ENCODE data around the gene NR1D2.
A peak's percentile ranks its signal among the peaks of the same experiment; 100 is the strongest.

DNA sequence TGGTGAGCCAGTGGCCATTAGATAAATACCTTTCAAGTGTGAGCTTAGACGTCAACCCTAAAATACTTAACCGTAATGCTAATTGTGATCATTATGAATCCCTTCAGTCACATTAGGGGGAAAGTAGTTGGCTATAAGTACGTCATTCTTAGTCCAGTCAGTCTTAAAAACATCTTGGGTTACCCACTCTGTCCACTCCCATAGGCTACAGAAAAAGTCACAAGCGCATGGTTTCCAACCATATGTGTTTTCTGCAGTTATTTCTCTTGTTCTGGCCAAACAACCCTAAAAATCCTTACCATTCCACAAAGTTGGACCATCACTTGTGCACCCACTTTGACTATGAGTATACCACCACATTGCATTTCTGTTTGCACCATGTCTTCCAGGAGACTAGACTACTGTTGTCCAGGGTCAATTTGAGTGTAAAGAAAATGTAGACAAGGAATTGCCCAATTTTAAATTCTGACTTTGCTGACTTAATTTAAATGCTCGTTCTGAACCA is 24.9 kb upstream of the NR1D2 start:
- TF ChIP-seq, protein P1, sequence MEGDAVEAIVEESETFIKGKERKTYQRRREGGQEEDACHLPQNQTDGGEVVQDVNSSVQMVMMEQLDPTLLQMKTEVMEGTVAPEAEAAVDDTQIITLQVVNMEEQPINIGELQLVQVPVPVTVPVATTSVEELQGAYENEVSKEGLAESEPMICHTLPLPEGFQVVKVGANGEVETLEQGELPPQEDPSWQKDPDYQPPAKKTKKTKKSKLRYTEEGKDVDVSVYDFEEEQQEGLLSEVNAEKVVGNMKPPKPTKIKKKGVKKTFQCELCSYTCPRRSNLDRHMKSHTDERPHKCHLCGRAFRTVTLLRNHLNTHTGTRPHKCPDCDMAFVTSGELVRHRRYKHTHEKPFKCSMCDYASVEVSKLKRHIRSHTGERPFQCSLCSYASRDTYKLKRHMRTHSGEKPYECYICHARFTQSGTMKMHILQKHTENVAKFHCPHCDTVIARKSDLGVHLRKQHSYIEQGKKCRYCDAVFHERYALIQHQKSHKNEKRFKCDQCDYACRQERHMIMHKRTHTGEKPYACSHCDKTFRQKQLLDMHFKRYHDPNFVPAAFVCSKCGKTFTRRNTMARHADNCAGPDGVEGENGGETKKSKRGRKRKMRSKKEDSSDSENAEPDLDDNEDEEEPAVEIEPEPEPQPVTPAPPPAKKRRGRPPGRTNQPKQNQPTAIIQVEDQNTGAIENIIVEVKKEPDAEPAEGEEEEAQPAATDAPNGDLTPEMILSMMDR (conservative IDR thresholded peaks at IDR 0.05; ENCODE audit: low read depth in 2 of 2), result no peak
- no peak for TF ChIP-seq EZH2 (IDR thresholded peaks at IDR 0.05; ENCODE audit: low read depth, unreplicated experiment)
- TF ChIP-seq POLR2AphosphoS5 (IDR thresholded peaks at IDR 0.05; ENCODE audit: low read depth), result peak; percentile 8
- TF ChIP-seq STAT1 (IDR thresholded peaks at IDR 0.05; ENCODE audit: unreplicated experiment), result no peak
- TF ChIP-seq, protein P2, sequence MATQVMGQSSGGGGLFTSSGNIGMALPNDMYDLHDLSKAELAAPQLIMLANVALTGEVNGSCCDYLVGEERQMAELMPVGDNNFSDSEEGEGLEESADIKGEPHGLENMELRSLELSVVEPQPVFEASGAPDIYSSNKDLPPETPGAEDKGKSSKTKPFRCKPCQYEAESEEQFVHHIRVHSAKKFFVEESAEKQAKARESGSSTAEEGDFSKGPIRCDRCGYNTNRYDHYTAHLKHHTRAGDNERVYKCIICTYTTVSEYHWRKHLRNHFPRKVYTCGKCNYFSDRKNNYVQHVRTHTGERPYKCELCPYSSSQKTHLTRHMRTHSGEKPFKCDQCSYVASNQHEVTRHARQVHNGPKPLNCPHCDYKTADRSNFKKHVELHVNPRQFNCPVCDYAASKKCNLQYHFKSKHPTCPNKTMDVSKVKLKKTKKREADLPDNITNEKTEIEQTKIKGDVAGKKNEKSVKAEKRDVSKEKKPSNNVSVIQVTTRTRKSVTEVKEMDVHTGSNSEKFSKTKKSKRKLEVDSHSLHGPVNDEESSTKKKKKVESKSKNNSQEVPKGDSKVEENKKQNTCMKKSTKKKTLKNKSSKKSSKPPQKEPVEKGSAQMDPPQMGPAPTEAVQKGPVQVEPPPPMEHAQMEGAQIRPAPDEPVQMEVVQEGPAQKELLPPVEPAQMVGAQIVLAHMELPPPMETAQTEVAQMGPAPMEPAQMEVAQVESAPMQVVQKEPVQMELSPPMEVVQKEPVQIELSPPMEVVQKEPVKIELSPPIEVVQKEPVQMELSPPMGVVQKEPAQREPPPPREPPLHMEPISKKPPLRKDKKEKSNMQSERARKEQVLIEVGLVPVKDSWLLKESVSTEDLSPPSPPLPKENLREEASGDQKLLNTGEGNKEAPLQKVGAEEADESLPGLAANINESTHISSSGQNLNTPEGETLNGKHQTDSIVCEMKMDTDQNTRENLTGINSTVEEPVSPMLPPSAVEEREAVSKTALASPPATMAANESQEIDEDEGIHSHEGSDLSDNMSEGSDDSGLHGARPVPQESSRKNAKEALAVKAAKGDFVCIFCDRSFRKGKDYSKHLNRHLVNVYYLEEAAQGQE (IDR thresholded peaks at IDR 0.05; ENCODE audit: unreplicated experiment), result no peak
- TF ChIP-seq JUNB (IDR thresholded peaks at IDR 0.05; ENCODE audit: unreplicated experiment), result no peak
- no peak for TF ChIP-seq EZH2phosphoT487 (IDR thresholded peaks at IDR 0.05; ENCODE audit: unreplicated experiment)
- TF ChIP-seq CREB1 (CRISPR knock-in tag; IDR thresholded peaks at IDR 0.05; ENCODE audit: low read depth), result no peak
- TF ChIP-seq, protein P3, sequence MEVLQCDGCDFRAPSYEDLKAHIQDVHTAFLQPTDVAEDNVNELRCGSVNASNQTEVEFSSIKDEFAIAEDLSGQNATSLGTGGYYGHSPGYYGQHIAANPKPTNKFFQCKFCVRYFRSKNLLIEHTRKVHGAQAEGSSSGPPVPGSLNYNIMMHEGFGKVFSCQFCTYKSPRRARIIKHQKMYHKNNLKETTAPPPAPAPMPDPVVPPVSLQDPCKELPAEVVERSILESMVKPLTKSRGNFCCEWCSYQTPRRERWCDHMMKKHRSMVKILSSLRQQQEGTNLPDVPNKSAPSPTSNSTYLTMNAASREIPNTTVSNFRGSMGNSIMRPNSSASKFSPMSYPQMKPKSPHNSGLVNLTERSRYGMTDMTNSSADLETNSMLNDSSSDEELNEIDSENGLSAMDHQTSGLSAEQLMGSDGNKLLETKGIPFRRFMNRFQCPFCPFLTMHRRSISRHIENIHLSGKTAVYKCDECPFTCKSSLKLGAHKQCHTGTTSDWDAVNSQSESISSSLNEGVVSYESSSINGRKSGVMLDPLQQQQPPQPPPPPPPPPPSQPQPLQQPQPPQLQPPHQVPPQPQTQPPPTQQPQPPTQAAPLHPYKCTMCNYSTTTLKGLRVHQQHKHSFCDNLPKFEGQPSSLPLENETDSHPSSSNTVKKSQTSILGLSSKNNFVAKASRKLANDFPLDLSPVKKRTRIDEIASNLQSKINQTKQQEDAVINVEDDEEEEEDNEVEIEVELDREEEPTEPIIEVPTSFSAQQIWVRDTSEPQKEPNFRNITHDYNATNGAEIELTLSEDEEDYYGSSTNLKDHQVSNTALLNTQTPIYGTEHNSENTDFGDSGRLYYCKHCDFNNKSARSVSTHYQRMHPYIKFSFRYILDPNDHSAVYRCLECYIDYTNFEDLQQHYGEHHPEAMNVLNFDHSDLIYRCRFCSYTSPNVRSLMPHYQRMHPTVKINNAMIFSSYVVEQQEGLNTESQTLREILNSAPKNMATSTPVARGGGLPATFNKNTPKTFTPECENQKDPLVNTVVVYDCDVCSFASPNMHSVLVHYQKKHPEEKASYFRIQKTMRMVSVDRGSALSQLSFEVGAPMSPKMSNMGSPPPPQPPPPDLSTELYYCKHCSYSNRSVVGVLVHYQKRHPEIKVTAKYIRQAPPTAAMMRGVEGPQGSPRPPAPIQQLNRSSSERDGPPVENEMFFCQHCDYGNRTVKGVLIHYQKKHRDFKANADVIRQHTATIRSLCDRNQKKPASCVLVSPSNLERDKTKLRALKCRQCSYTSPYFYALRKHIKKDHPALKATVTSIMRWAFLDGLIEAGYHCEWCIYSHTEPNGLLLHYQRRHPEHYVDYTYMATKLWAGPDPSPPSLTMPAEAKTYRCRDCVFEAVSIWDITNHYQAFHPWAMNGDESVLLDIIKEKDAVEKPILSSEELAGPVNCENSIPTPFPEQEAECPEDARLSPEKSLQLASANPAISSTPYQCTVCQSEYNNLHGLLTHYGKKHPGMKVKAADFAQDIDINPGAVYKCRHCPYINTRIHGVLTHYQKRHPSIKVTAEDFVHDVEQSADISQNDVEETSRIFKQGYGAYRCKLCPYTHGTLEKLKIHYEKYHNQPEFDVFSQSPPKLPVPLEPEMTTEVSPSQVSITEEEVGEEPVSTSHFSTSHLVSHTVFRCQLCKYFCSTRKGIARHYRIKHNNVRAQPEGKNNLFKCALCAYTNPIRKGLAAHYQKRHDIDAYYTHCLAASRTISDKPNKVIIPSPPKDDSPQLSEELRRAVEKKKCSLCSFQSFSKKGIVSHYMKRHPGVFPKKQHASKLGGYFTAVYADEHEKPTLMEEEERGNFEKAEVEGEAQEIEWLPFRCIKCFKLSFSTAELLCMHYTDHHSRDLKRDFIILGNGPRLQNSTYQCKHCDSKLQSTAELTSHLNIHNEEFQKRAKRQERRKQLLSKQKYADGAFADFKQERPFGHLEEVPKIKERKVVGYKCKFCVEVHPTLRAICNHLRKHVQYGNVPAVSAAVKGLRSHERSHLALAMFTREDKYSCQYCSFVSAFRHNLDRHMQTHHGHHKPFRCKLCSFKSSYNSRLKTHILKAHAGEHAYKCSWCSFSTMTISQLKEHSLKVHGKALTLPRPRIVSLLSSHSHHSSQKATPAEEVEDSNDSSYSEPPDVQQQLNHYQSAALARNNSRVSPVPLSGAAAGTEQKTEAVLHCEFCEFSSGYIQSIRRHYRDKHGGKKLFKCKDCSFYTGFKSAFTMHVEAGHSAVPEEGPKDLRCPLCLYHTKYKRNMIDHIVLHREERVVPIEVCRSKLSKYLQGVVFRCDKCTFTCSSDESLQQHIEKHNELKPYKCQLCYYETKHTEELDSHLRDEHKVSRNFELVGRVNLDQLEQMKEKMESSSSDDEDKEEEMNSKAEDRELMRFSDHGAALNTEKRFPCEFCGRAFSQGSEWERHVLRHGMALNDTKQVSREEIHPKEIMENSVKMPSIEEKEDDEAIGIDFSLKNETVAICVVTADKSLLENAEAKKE (CRISPR knock-in tag; IDR thresholded peaks at IDR 0.05), result no peak
